ENCODE data around the gene CYP27B1. TPM values are rescaled to one million over a fixed set of nuclear protein-coding genes. Genes with fewer than 3 reads are reported as not detected.

The CYP27B1 gene
- total and polyA plus RNA-seq, 5 donors = 0.12 to 0.22 (median 0.16) TPM; not detected in 1

DNA sequence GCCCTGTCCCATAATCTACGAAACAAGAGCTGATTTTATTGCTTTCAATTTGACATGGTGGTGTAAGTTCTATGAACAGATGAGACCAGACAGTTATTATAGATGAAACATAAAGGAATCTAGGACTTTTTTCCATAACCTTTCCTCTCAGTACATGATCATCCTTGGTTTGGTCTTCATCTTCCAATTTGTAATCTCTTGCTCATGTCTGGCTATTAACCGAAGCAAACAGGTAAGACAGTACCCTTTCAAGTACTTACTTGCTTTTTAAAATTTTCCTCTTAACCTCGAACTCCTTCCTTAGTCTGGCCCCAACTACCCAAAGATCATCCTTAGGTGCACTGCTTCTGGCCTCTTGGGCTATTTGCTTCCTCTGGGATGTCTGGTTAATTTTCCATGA lies 20.9 kb downstream of the CYP27B1 start:
- no peak overlapping the region for H3K4me3 ChIP-seq (ENCODE audit: low read length)
- DNase-seq = no peak
- H3K27ac ChIP-seq (ENCODE audit: low read length) = no peak overlapping the region
- H3K4me1 ChIP-seq (ENCODE audit: control insufficient read depth, insufficient read depth, low read length) = peaks cover 2% of the 10 kb centered on the region
- intact Hi-C loops (cut with DNase I) = no loop called here
- H3K27me3 ChIP-seq (ENCODE audit: control insufficient read depth, insufficient read depth) = no peaks in the 10 kb centered on the region
- 90% methylated on average over 3 of the region's 3 CpGs for WGBS
- ATAC-seq = no peak
- no peaks in the 10 kb centered on the region for H3K9me3 ChIP-seq (ENCODE audit: control insufficient read depth, low read length)

- 38% methylated on average over 8 of the region's 8 CpGs for WGBS
- Histone ChIP-seq H3K9me3 (ENCODE audit: control insufficient read depth, low read length) (no peaks in the 10 kb centered on the region), H3K27me3 (ENCODE audit: control insufficient read depth, insufficient read depth) (no peaks in the 10 kb centered on the region), H3K4me1 (ENCODE audit: control insufficient read depth, insufficient read depth, low read length) (peaks cover 2% of the 10 kb centered on the region), H3K27ac (ENCODE audit: low read length) (peak overlapping the region; percentile 97), H3K4me3 (ENCODE audit: low read length) (peak overlapping the region; percentile 89)
- peak; percentile 3 to 18 for ATAC-seq
- intact Hi-C loops (cut with DNase I) = no loop called here
- DNase-seq = peak in 1 of 3 donors; percentile 34
Observed at GRCh38 chr12:57745485-57745881, 21.4 kb downstream of the CYP27B1 start.

- H3K27ac ChIP-seq (ENCODE audit: low read length) = peak within 1 kb of the TSS; percentile 97
- DNase-seq (peak; percentile 98 to 99 (median 99)), ATAC-seq (peak; percentile 95 to 96)
- intact Hi-C loops (cut with DNase I) = no loop called here
- 1% methylated on average over 29 of the region's 29 CpGs for WGBS
- H3K27me3 ChIP-seq (ENCODE audit: control insufficient read depth, insufficient read depth) = no peaks in the 10 kb centered on the region
- H3K9me3 ChIP-seq (ENCODE audit: control insufficient read depth, low read length) = no peaks in the 10 kb centered on the region
- peaks cover 2% of the 10 kb centered on the region for H3K4me1 ChIP-seq (ENCODE audit: control insufficient read depth, insufficient read depth, low read length)
- peak within 1 kb of the TSS; percentile 89 for H3K4me3 ChIP-seq (ENCODE audit: low read length)
Observed at GRCh38 chr12:57744777-57745484, 21.9 kb downstream of the CYP27B1 start, which contains the start of gene TSPAN31. TSS of gene TSPAN31 (plus strand) at chr12:57745039. CDS start at chr12:57745155, 116 bp downstream.

GRCh38 chr12:57744194-57744776 lies 22.6 kb downstream of the CYP27B1 start:
- H3K4me1 ChIP-seq (ENCODE audit: control insufficient read depth, insufficient read depth, low read length) = peaks cover 2% of the 10 kb centered on the region
- no peaks in the 10 kb centered on the region for H3K9me3 ChIP-seq (ENCODE audit: control insufficient read depth, low read length)
- H3K4me3 ChIP-seq (ENCODE audit: low read length) = peak overlapping the region; percentile 89
- WGBS = 13% methylated on average over 21 of the region's 21 CpGs
- peak overlapping the region; percentile 93 for H3K27ac ChIP-seq (ENCODE audit: low read length)
- ATAC-seq (peak; percentile 61 to 71), DNase-seq (peak; percentile 82 to 87 (median 86))
- intact Hi-C loops (cut with DNase I) = no loop called here
- H3K27me3 ChIP-seq (ENCODE audit: control insufficient read depth, insufficient read depth) = no peaks in the 10 kb centered on the region

- H3K27ac ChIP-seq (ENCODE audit: low read length) = no peak overlapping the region
- DNase-seq (no peak), ATAC-seq (no peak)
- no peaks in the 10 kb centered on the region for H3K9me3 ChIP-seq (ENCODE audit: control insufficient read depth, low read length)
- WGBS = 93% methylated on average over 2 of the region's 2 CpGs
- H3K4me1 ChIP-seq (ENCODE audit: control insufficient read depth, insufficient read depth, low read length) = peaks cover 2% of the 10 kb centered on the region
- intact Hi-C loops (cut with DNase I) = no loop called here
- H3K4me3 ChIP-seq (ENCODE audit: low read length) = no peak overlapping the region
- no peaks in the 10 kb centered on the region for H3K27me3 ChIP-seq (ENCODE audit: control insufficient read depth, insufficient read depth)
Observed at GRCh38 chr12:57743769-57744168, 23.1 kb downstream of the CYP27B1 start.

DNA sequence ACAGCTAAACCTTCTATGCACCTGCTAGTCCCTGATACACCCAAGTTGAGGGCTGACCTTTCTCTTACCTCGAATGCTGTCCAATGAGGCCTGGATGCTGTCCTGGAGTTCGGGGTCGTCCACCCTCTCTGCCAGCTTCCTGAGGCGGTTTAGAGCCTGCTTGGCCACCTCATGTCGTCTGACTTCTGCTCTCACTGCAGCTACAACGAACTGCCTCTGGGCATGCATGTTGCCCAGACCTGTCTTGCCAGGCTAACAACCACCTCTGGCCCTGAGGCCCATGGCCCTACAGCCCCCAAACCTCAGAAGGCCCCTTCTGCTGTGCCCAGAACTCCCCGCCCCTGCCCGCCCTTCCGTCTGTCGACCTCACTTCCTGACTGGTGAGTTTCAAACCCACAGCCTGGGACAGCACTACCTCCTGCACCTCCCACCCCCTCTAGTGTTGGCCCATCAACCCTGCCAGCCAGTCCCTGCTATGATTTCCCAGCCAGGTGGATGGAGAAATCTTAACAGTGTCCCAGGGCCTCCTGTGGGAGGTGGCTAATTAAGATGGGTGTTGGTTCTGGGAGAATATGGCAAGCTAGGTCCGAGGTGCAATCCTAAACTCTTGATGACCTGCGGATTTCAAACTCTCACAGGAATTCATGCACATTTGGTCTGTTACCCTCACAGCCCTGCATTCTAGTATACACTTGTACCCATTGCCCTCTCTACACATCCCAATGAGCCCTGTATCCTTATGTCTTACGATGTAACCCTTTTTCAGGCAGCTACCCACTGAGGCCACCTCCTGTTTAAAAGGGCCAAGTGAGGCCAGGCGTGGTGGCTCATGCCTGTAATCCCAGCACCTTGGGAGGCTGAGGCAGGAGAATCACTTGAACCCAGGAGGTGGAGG lies 24.8 kb downstream of the CYP27B1 start:
- Histone ChIP-seq H3K4me3 (ENCODE audit: low read length) (no peak overlapping the region), H3K27me3 (ENCODE audit: control insufficient read depth, insufficient read depth) (no peaks in the 10 kb centered on the region), H3K27ac (ENCODE audit: low read length) (no peak overlapping the region), H3K9me3 (ENCODE audit: control insufficient read depth, low read length) (no peaks in the 10 kb centered on the region), H3K4me1 (ENCODE audit: control insufficient read depth, insufficient read depth, low read length) (peaks cover 6% of the 10 kb centered on the region)
- DNase-seq (peak in 2 of 3 donors; percentile 65 to 70), ATAC-seq (no peak)
- WGBS = 47% methylated on average over 14 of the region's 14 CpGs
- intact Hi-C loops (cut with DNase I) = no loop called here

GRCh38 chr12:57741413-57741789 lies 25.5 kb downstream of the CYP27B1 start:
- Histone ChIP-seq H3K9me3 (ENCODE audit: control insufficient read depth, low read length) (no peaks in the 10 kb centered on the region), H3K27me3 (ENCODE audit: control insufficient read depth, insufficient read depth) (no peaks in the 10 kb centered on the region), H3K4me1 (ENCODE audit: control insufficient read depth, insufficient read depth, low read length) (peaks cover 7% of the 10 kb centered on the region), H3K27ac (ENCODE audit: low read length) (no peak overlapping the region), H3K4me3 (ENCODE audit: low read length) (no peak overlapping the region)
- intact Hi-C loops (cut with DNase I) = no loop called here
- DNase-seq = no peak
- no peak for ATAC-seq
- WGBS = 78% methylated on average over 1 of the region's 1 CpG

- Histone ChIP-seq H3K9me3 (ENCODE audit: control insufficient read depth, low read length) (no peaks in the 10 kb centered on the region), H3K27me3 (ENCODE audit: control insufficient read depth, insufficient read depth) (no peaks in the 10 kb centered on the region), H3K4me1 (ENCODE audit: control insufficient read depth, insufficient read depth, low read length) (peaks cover 13% of the 10 kb centered on the region), H3K27ac (ENCODE audit: low read length) (no peak overlapping the region), H3K4me3 (ENCODE audit: low read length) (no peak overlapping the region)
- DNase-seq (no peak), ATAC-seq (no peak)
- intact Hi-C loops (cut with DNase I) = no loop called here
- WGBS = 48% methylated on average over 5 of the region's 5 CpGs
Observed at GRCh38 chr12:57740656-57741412, 26.0 kb downstream of the CYP27B1 start.

- Histone ChIP-seq H3K27ac (ENCODE audit: low read length) (no peak overlapping the region), H3K9me3 (ENCODE audit: control insufficient read depth, low read length) (no peaks in the 10 kb centered on the region), H3K27me3 (ENCODE audit: control insufficient read depth, insufficient read depth) (no peaks in the 10 kb centered on the region), H3K4me1 (ENCODE audit: control insufficient read depth, insufficient read depth, low read length) (peaks cover 13% of the 10 kb centered on the region), H3K4me3 (ENCODE audit: low read length) (no peak overlapping the region)
- intact Hi-C loops (cut with DNase I) = no loop called here
- DNase-seq (no peak), ATAC-seq (no peak)
- 42% methylated on average over 10 of the region's 10 CpGs for WGBS
Observed at GRCh38 chr12:57739914-57740538, 26.9 kb downstream of the CYP27B1 start.

GRCh38 chr12:57739387-57739786 lies 27.5 kb downstream of the CYP27B1 start:
- Histone ChIP-seq H3K4me1 (ENCODE audit: control insufficient read depth, insufficient read depth, low read length) (peaks cover 13% of the 10 kb centered on the region), H3K27ac (ENCODE audit: low read length) (no peak overlapping the region), H3K9me3 (ENCODE audit: control insufficient read depth, low read length) (no peaks in the 10 kb centered on the region), H3K4me3 (ENCODE audit: low read length) (no peak overlapping the region), H3K27me3 (ENCODE audit: control insufficient read depth, insufficient read depth) (no peaks in the 10 kb centered on the region)
- ATAC-seq (no peak), DNase-seq (no peak)
- 24% methylated on average over 7 of the region's 7 CpGs for WGBS
- intact Hi-C loops (cut with DNase I) = no loop called here

Measured in right cardiac atrium (tissue), 5 donors.